GM21786 (cell line): ENCODE data around the gene PLET1.

Source experiments
- ATAC-seq: cut with Tn5 transposase; IDR thresholded peaks from one replicate; pipeline ENCODE4 v1.9.1; 2021; ENCODE audit not compliant: unreplicated experiment

PLET1 gene

GRCh38 chr11:112248201-112248600 lies 12.5 kb downstream of the PLET1 start:
- ATAC-seq, result no peak

GRCh38 chr11:112247201-112247600 lies 13.5 kb downstream of the PLET1 start:
- ATAC-seq, result no peak

- no peak for ATAC-seq
These were observed 19.2 kb downstream of the PLET1 start for GRCh38 chr11:112241486-112241885.

- ATAC-seq, result no peak
These were observed 22.6 kb downstream of the PLET1 start for GRCh38 chr11:112238041-112238440.

GRCh38 chr11:112237451-112237850 lies 23.2 kb downstream of the PLET1 start:
- ATAC-seq, result no peak

GRCh38 chr11:112235750-112236390 lies 24.8 kb downstream of the PLET1 start:
- peak; percentile 71 for ATAC-seq

GRCh38 chr11:112231952-112232351 lies 28.7 kb downstream of the PLET1 start:
- ATAC-seq, result no peak

- ATAC-seq, result no peak
These were observed 30.8 kb downstream of the PLET1 start for GRCh38 chr11:112229746-112230433.

GRCh38 chr11:112229159-112229558 lies 31.5 kb downstream of the PLET1 start:
- no peak for ATAC-seq

GRCh38 chr11:112228706-112229105 lies 32.0 kb downstream of the PLET1 start:
- ATAC-seq, result no peak

- no peak for ATAC-seq
These were observed 33.2 kb downstream of the PLET1 start for GRCh38 chr11:112227471-112227870.

- peak; percentile 39 for ATAC-seq
These were observed 33.7 kb downstream of the PLET1 start for GRCh38 chr11:112226831-112227401.

- ATAC-seq, result peak; percentile 95
These were observed 34.4 kb downstream of the PLET1 start, which contains the start of gene PTS for GRCh38 chr11:112226062-112226830. PTS (plus strand) TSS chr11:112226428; CDS start chr11:112226444, 16 bp downstream.

- no peak for ATAC-seq
These were observed 35.0 kb downstream of the PLET1 start for GRCh38 chr11:112225753-112226061.

GRCh38 chr11:112223754-112224532 lies 36.7 kb downstream of the PLET1 start:
- ATAC-seq, result no peak

GRCh38 chr11:112223121-112223520 lies 37.5 kb downstream of the PLET1 start:
- no peak for ATAC-seq

GRCh38 chr11:112222303-112222702 lies 38.4 kb downstream of the PLET1 start:
- ATAC-seq, result no peak

- ATAC-seq, result no peak
These were observed 39.3 kb downstream of the PLET1 start for GRCh38 chr11:112221274-112221835.

- ATAC-seq, result peak; percentile 93
These were observed 41.0 kb downstream of the PLET1 start for GRCh38 chr11:112219476-112220232.

- no peak for ATAC-seq
These were observed 44.0 kb downstream of the PLET1 start for GRCh38 chr11:112216561-112217105.
